GM19240 (cell line): ENCODE results near the gene FYN.

Source experiments
- DNase-seq: peaks from one replicate; pipeline ENCODE4 v3.0.0; 2011; ENCODE audit warnings: low spot score; ENCODE audit not compliant: insufficient read length

Gene FYN

GRCh38 chr6:111884068-111884467 lies 10.8 kb upstream of the FYN start:
- DNase-seq: no peak

- no peak for DNase-seq
These were observed 7.1 kb upstream of the FYN start for GRCh38 chr6:111880181-111880888.

- DNase-seq: no peak
These were observed 2.5 kb upstream of the FYN start for GRCh38 chr6:111875741-111876140.

GRCh38 chr6:111874025-111874415 lies 768 bp upstream of the FYN start:
- no peak for DNase-seq

GRCh38 chr6:111872401-111873177 lies 663 bp downstream of the FYN start:
- DNase-seq: no peak

GRCh38 chr6:111871725-111872400 lies 1.4 kb downstream of the FYN start:
- no peak for DNase-seq

GRCh38 chr6:111871207-111871606 lies 2.0 kb downstream of the FYN start:
- no peak for DNase-seq

DNA sequence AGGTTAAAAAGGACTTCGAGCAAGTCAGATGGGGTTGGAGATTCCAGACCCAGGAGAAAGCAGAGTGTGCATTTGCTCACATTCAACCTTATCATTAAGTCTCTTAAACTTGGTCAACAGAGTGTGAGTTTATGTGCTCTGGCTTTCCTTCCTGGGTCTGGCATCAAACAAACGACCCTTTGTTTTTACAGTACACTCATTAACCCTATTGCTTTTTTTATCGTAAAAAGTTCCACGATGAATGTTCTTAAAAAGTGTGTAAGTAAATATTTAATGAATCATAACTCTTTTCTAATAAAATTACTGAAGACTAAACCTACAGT lies 2.5 kb downstream of the FYN start:
- DNase-seq: no peak

DNA sequence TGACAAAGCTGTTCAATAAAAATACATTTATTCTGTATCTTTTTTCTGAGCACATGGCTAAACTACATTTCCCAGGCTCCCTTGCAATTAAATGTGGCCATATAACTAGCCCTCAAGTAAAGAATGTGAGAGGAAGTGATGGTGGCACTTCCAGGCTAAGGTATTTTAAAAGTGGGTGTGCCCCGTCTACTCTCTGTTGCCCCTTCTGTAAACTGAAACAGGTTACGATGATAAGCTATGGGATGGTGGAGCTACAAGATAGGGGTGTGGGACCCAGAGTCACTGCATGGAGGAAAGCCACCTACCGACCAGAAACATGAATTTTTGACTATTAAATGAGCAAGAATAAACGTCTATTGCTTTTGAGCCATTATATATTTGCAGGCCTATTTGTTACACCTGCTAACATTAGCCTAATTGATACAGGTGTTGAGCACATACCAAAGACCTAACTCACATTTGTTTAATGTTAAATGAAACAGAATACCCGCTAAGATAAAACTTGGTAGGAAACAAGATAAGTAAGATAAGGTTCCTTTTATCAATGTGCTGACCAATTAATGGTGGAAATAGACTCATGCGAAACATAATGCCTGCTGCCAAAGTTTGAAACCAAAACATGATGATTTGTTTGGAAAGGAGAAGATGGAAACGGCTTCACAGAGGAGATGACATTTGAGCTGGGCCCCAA lies 3.1 kb downstream of the FYN start:
- no peak for DNase-seq

DNA sequence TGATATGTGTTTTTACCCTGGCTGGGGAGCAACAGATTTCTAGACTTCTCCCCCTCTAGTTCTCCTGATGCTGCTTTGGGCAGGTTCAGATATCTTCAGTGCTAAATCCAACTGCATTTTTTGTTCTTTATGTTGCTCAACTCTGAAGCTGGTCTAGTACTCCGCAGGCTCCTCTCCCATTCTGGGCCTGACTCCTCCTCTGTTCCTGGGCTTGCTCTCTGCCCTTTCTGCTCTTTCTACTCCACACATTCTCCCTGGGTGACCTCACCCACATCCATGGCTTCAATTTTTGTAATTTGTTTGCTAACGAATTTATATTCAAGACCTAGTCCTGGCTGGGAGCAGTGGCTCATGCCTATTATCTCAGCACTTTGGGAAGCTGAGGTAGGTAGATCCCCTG lies 6.4 kb downstream of the FYN start:
- no peak for DNase-seq

- no peak for DNase-seq
These were observed 7.2 kb downstream of the FYN start for GRCh38 chr6:111865909-111866546.

DNA sequence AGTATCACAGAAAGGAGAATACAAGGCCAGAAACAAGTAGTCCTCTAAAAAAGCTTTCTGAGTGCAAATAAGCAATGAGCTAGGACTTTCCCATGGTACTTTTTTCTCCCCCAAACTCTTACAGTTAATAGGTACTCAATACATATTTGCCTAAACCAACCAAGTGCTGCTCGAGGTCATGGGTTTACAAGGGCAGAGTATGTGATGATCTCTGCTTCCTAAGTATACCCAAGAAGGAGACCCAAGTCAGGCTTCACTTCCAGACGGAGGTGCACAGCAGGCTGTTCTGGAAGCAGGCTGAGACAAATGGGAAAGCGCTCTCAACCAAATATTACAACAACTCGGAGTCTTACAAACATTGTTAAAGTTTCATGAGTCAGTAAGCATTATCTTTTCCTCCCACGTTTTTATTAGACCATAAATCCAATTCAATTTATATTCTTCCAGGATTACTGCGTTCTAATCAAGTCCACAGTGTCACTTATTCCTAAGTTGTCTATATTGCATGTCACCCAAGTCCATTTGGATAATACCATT lies 8.1 kb downstream of the FYN start:
- no peak for DNase-seq

DNA sequence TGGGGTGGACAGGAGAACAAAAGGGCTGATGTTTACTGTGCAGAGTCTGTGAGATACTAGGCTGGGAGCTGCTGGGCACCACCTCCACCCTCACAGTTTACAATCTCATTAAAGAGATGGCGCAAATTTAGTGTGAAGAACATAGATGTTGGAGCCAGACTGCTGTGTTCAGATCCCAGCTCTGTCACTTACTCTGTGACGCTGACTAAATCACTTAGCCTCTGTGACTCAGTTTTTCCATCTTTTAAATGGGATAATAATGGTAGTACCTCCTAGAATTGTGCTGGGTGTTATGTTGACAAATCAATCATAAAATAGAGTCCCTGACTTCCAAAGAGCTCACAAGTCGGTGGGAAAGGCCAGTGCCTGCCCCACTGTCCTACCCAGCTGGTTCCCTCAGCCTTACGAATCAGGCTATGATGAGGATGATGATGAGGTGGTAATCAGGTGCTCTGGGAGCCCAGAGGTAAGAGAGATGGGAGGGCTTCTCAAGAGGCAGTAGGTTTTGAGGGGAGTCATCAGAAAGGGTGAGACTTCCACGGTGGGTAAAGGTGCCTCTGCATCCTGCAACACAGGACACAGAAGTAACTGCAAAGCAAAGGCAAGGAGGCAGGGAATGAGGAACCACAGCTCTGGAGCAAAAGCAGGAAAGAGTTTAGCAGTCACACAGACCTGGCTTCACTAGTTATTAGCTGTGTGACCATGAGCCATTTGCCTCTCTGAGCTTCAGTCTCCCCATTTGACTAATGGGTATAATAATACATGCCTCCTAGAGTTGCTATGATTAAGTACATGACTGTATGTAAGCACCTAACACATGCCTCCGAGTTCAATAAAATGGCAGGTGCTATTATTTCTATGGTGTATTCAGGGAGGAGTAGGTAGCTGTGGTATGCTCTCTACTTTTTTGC lies 8.9 kb downstream of the FYN start:
- no peak for DNase-seq

- no peak for DNase-seq
These were observed 10.5 kb downstream of the FYN start for GRCh38 chr6:111862741-111863140.

DNA sequence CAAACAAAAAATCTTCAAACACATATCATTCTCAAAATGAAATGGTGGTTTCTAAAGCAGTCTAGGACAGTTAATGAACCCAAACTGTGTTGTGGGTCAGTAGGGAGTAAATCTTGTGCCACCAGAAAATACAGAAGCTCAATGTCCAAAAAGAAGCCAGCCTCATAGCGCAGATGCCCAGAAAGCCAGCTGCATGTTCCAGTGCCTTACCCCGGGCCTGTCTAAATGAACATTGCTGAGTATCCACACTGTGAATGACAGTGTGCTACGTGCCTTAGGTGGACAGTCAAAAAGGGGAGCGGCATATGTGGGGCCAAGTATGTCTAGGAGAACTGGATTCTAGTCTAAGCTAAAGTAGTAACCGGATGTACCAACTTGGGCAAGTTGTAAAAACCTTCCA lies 10.9 kb downstream of the FYN start:
- DNase-seq: no peak

DNA sequence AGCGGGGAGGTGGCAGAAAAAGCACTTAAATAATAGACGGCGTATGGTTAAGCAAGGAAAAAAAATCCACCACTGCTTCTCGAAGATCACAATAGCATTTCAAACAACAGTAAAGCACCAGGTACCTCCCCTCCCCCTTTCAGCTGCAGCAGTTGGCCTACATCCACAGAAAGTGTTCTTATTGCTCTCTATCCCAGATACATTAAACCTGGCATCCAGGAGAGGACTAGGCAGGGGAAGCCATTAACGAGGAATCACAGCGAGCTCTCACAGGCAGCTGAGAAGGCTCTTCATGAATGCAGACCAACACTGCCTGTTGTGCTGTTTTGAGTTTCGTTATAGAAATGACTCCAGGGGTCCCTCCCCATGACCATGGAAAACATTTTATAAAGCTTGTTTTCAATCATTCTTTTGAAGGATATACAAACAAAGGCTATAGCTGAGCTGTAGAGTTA lies 11.8 kb downstream of the FYN start:
- DNase-seq: no peak

DNA sequence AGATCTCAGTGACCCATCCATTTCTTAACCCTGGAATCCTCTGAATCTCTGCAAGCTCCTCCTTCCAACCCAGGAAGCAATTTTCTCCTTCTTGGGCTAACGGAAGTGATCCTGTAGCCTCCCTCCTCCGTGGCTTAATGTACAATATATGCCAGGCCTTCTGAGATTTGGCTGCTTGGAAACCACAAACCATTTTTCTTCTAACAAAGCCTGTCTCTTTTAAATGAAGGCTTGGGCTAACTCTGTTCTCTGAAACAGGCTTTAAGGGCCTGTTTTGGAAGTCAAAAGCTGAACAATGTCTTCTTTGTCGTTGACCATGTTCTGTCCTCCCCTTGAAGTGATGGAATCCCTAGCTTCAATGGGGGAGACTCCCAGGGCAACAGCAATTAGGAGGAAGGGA lies 14.9 kb downstream of the FYN start:
- no peak for DNase-seq

- DNase-seq: no peak
These were observed 15.4 kb downstream of the FYN start for GRCh38 chr6:111857674-111858337.

- no peak for DNase-seq
These were observed 17.5 kb downstream of the FYN start for GRCh38 chr6:111855753-111856152.

DNA sequence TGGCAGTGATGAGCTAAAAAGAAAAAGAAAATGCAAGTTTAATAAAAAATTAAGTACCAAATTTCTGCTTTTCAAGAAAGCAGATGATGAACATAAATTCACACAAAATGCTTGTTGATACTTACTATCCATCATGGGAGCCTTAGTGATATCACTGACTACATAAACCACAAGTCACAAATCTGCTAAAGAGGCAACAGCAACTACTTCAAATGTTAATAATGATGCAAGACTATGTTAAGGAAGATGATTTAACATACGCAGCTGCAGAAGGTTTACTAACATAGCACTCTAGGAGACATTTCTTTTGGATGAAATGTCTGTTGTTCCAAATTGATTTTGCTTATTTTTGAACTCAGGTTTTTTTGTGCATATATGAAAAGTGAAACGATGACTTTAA lies 18.6 kb downstream of the FYN start:
- no peak for DNase-seq
